HG02610 (cell line): Measurements from ENCODE around the gene MPV17L2.

ENCODE experiments used
- ATAC-seq: cut with Tn5 transposase; IDR thresholded peaks from one replicate; pipeline ENCODE4 v1.9.1; 2021; ENCODE audit warnings: mild to moderate bottlenecking, moderate library complexity; ENCODE audit not compliant: unreplicated experiment

The MPV17L2 gene

GRCh38 chr19:18232540-18233223 is 39.7 kb downstream of the MPV17L2 start:
- ATAC-seq, result no peak

GRCh38 chr19:18233224-18233825 is 40.3 kb downstream of the MPV17L2 start:
- ATAC-seq, result no peak

- no peak for ATAC-seq
Measured at GRCh38 chr19:18234194-18234593, 41.2 kb downstream of the MPV17L2 start.

GRCh38 chr19:18239303-18239702 is 46.3 kb downstream of the MPV17L2 start:
- ATAC-seq, result no peak

GRCh38 chr19:18245297-18245696 is 52.3 kb downstream of the MPV17L2 start:
- no peak for ATAC-seq
